Neural cell (in vitro differentiated cells): ENCODE data around the gene PPP1R8. TPM values are rescaled to one million over a fixed set of nuclear protein-coding genes. Genes with fewer than 3 reads are reported as not detected.

ENCODE experiments used
- H2AFZ ChIP-seq: fragments of 200-600, 300-800 bp; sonication (generic), shearing (Covaris generic); 2 replicates; pipeline ENCODE4 v1.6.0; 2014; ENCODE audit warnings: low read depth, mild to moderate bottlenecking, antibody characterized with exemption, low read length, moderate library complexity
- H3F3A ChIP-seq: fragments of 200-600 bp; shearing (Covaris generic); 2 replicates; pipeline ENCODE4 v1.6.1; 2016; ENCODE audit warnings: mild to moderate bottlenecking, moderate library complexity, mixed read lengths, antibody characterized with exemption, low read length; ENCODE audit not compliant: insufficient read depth, poor library complexity, severe bottlenecking
- H3K27ac ChIP-seq: fragments of 200-600, 300-800 bp; sonication (generic), shearing (Covaris generic); 2 replicates; pipeline ENCODE4 v1.5.1; 2014; ENCODE audit warnings: mild to moderate bottlenecking, low read length, moderate library complexity
- H3K27me3 ChIP-seq: fragments of 300-800, 200-600 bp; sonication (generic), shearing (Covaris generic); 2 replicates; pipeline ENCODE4 v1.6.0; 2014; ENCODE audit warnings: mild to moderate bottlenecking, low read depth, low read length, moderate library complexity; ENCODE audit not compliant: insufficient read depth
- H3K36me3 ChIP-seq: fragments of 300-800, 200-600 bp; sonication (generic), shearing (Covaris generic); 2 replicates; pipeline ENCODE4 v1.5.1; 2014; ENCODE audit warnings: mild to moderate bottlenecking, antibody characterized with exemption, low read length, moderate library complexity; ENCODE audit not compliant: insufficient read depth
- H3K4me2 ChIP-seq: fragments of 300-800, 200-600 bp; sonication (generic), shearing (Covaris generic); 2 replicates; pipeline ENCODE4 v1.6.0; 2014; ENCODE audit warnings: mild to moderate bottlenecking, low read length
- H3K4me3 ChIP-seq: fragments of 300-800, 200-600 bp; sonication (generic), shearing (Covaris generic); 2 replicates; pipeline ENCODE4 v1.5.1; 2014; ENCODE audit warnings: mild to moderate bottlenecking, low read length, moderate library complexity
- H3K79me2 ChIP-seq: fragments of 200-600 bp; shearing (Covaris generic); replicated peaks from 2 replicates; pipeline ENCODE4 v1.6.0; 2014; ENCODE audit warnings: mild to moderate bottlenecking, low read length, moderate library complexity; ENCODE audit not compliant: insufficient read depth
- H3K9ac ChIP-seq: fragments of 300-800, 200-600 bp; sonication (generic), shearing (Covaris generic); 2 replicates; pipeline ENCODE4 v1.6.1; 2016; ENCODE audit warnings: mild to moderate bottlenecking, low read length, mixed read lengths
- H3K9me2 ChIP-seq: fragments of 200-600 bp; shearing (Covaris generic); 2 replicates; pipeline ENCODE4 v1.6.1; 2016; ENCODE audit warnings: mild to moderate bottlenecking, low read length, mixed read lengths; ENCODE audit not compliant: insufficient read depth
- H3K9me3 ChIP-seq: fragments of 200-600, 300-800 bp; sonication (generic), shearing (Covaris generic); 2 replicates; pipeline ENCODE4 v1.6.1; 2016; ENCODE audit warnings: mild to moderate bottlenecking, mixed run types, low read length, moderate library complexity, mixed read lengths
- H4K20me1 ChIP-seq: fragments of 200-600 bp; shearing (Covaris generic); 2 replicates; pipeline ENCODE4 v1.6.1; 2016; ENCODE audit warnings: mild to moderate bottlenecking, mixed run types; ENCODE audit not compliant: insufficient read depth
- EP300 ChIP-seq: fragments of 450-650 bp; conservative IDR thresholded peaks from 2 replicates; pipeline ENCODE4 v1.6.1; 2014; ENCODE audit warnings: antibody characterized with exemption, mild to moderate bottlenecking, moderate library complexity; ENCODE audit not compliant: poor library complexity, severe bottlenecking
- EZH2 ChIP-seq: fragments of 200-600, 300-800 bp; shearing (Covaris generic), sonication (generic); IDR thresholded peaks from 2 replicates; pipeline ENCODE4 v1.6.1; 2014; ENCODE audit warnings: antibody characterized with exemption, low read length, borderline replicate concordance, mild to moderate bottlenecking; ENCODE audit not compliant: insufficient read depth, poor library complexity, severe bottlenecking
- MXI1 ChIP-seq: fragments of 450-650 bp; conservative IDR thresholded peaks from 2 replicates; pipeline ENCODE4 v1.6.1; 2014; ENCODE audit warnings: antibody characterized with exemption, mild to moderate bottlenecking; ENCODE audit not compliant: poor library complexity, severe bottlenecking
- POLR2AphosphoS5 ChIP-seq: IDR thresholded peaks from 2 replicates; pipeline ENCODE4 v1.6.1; 2012
- RAD21 ChIP-seq: fragments of 450-650 bp; conservative IDR thresholded peaks from 2 replicates; pipeline ENCODE4 v1.6.1; 2014; ENCODE audit warnings: antibody characterized with exemption, mild to moderate bottlenecking, moderate library complexity
- SMC3 ChIP-seq: fragments of 450-650 bp; conservative IDR thresholded peaks from 2 replicates; pipeline ENCODE4 v1.6.1; 2014; ENCODE audit warnings: antibody characterized with exemption, mild to moderate bottlenecking, moderate library complexity; ENCODE audit not compliant: poor library complexity
- TAF1 ChIP-seq: IDR thresholded peaks from 2 replicates; pipeline ENCODE4 v1.6.1; 2012; ENCODE audit warnings: low read depth
- polyA plus RNA-seq: library from polyadenylated mRNA; depleted of rRNA; stranded (reverse); fragments of >200 nt; gene quantifications from 2 replicates; pipeline ENCODE4 v1.2.3, GENCODE V29; 2014
- TF ChIP-seq, protein P1 (sequence below): fragments of 450-650 bp; IDR thresholded peaks from 2 replicates; pipeline ENCODE4 v1.5.1; 2014; ENCODE audit warnings: antibody characterized with exemption, mild to moderate bottlenecking, moderate library complexity; ENCODE audit not compliant: poor library complexity, severe bottlenecking
- TF ChIP-seq, protein P2 (sequence below): IDR thresholded peaks from 2 replicates; pipeline ENCODE4 v1.6.1; 2012; ENCODE audit warnings: borderline replicate concordance

The PPP1R8 gene
- polyA plus RNA-seq, 1 donor from 2014 or later = 90.1 TPM

DNA sequence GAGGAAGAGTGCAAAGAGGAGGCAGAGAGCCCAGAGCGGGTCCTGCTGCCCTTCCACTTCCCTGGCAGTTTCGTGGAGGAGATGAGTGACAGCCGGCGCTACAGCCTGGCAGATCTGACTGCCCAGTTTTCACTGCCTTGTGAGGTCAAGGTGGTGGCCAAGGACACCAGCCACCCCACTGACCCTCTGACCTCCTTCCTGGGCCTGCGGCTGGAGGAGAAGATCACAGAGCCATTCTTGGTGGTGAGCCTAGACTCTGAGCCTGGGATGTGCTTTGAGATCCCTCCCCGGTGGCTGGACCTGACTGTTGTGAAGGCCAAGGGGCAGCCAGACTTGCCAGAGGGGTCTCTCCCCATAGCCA lies 51.9 kb downstream of the PPP1R8 start:
- Histone ChIP-seq H3K9me3 (no peaks in the 10 kb centered on the region), H3K4me3 (no peak overlapping the region), H3K27me3 (no peaks in the 10 kb centered on the region), H3K9me2 (no peaks in the 10 kb centered on the region), H3K27ac (no peak overlapping the region), H3F3A (no peaks in the 10 kb centered on the region), H4K20me1 (no peaks in the 10 kb centered on the region), H3K4me2 (no peak overlapping the region), H3K9ac (no peak overlapping the region), H3K36me3 (no peaks in the 10 kb centered on the region), H3K79me2 (no peaks in the 10 kb centered on the region), H2AFZ (no peak overlapping the region)
- no peak for TF ChIP-seq EZH2
- TF ChIP-seq, protein P1, sequence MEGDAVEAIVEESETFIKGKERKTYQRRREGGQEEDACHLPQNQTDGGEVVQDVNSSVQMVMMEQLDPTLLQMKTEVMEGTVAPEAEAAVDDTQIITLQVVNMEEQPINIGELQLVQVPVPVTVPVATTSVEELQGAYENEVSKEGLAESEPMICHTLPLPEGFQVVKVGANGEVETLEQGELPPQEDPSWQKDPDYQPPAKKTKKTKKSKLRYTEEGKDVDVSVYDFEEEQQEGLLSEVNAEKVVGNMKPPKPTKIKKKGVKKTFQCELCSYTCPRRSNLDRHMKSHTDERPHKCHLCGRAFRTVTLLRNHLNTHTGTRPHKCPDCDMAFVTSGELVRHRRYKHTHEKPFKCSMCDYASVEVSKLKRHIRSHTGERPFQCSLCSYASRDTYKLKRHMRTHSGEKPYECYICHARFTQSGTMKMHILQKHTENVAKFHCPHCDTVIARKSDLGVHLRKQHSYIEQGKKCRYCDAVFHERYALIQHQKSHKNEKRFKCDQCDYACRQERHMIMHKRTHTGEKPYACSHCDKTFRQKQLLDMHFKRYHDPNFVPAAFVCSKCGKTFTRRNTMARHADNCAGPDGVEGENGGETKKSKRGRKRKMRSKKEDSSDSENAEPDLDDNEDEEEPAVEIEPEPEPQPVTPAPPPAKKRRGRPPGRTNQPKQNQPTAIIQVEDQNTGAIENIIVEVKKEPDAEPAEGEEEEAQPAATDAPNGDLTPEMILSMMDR = no peak
- TF ChIP-seq SMC3 = no peak
- TF ChIP-seq POLR2AphosphoS5 = no peak
- TF ChIP-seq TAF1 = no peak
- TF ChIP-seq EP300 = no peak
- TF ChIP-seq MXI1 = no peak
- TF ChIP-seq, protein P2, sequence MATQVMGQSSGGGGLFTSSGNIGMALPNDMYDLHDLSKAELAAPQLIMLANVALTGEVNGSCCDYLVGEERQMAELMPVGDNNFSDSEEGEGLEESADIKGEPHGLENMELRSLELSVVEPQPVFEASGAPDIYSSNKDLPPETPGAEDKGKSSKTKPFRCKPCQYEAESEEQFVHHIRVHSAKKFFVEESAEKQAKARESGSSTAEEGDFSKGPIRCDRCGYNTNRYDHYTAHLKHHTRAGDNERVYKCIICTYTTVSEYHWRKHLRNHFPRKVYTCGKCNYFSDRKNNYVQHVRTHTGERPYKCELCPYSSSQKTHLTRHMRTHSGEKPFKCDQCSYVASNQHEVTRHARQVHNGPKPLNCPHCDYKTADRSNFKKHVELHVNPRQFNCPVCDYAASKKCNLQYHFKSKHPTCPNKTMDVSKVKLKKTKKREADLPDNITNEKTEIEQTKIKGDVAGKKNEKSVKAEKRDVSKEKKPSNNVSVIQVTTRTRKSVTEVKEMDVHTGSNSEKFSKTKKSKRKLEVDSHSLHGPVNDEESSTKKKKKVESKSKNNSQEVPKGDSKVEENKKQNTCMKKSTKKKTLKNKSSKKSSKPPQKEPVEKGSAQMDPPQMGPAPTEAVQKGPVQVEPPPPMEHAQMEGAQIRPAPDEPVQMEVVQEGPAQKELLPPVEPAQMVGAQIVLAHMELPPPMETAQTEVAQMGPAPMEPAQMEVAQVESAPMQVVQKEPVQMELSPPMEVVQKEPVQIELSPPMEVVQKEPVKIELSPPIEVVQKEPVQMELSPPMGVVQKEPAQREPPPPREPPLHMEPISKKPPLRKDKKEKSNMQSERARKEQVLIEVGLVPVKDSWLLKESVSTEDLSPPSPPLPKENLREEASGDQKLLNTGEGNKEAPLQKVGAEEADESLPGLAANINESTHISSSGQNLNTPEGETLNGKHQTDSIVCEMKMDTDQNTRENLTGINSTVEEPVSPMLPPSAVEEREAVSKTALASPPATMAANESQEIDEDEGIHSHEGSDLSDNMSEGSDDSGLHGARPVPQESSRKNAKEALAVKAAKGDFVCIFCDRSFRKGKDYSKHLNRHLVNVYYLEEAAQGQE = no peak
- TF ChIP-seq RAD21 = no peak

DNA sequence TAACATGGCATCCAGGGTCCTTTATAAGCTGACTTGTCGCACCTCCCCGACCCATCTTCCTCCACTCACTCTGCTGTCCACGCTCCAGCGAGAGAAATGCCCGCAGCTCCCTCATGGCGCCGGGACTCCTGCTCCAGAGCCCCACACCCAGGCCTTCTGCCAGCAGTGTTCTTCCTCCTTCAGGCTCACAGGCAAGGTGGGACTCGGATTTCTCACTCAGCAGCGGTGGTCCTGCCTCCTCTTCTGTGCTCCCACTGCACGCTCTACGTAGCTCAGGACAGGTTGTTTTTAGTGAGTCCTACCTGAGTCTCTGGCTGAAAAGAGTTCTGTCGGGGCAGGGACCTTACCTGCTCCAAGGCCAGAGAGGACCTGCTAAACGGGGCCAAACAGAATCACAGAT lies 53.0 kb downstream of the PPP1R8 start:
- Histone ChIP-seq H3K27ac (no peak overlapping the region), H3K4me3 (no peak overlapping the region), H3K27me3 (no peaks in the 10 kb centered on the region), H3K4me2 (no peak overlapping the region), H2AFZ (no peak overlapping the region), H4K20me1 (no peaks in the 10 kb centered on the region), H3K9me3 (no peaks in the 10 kb centered on the region), H3K9me2 (no peaks in the 10 kb centered on the region), H3K9ac (no peak overlapping the region), H3K79me2 (no peaks in the 10 kb centered on the region), H3K36me3 (no peaks in the 10 kb centered on the region), H3F3A (no peaks in the 10 kb centered on the region)
- TF ChIP-seq RAD21 (no peak), EZH2 (no peak), EP300 (no peak), MXI1 (no peak)
- TF ChIP-seq, protein P2 = no peak
- TF ChIP-seq, protein P1 = no peak
